ENCODE measurements around the gene KRT3.

The KRT3 gene

GRCh38 chr12:52813203-52813819 is 17.4 kb upstream of the KRT3 start:
- no peak for DNase-seq

GRCh38 chr12:52812749-52813148 is 16.8 kb upstream of the KRT3 start:
- no peak for DNase-seq

GRCh38 chr12:52812073-52812400 is 16.1 kb upstream of the KRT3 start:
- no peak for DNase-seq

- DNase-seq = no peak
These were observed 15.5 kb upstream of the KRT3 start for GRCh38 chr12:52811191-52812072.

- DNase-seq = no peak
These were observed 14.6 kb upstream of the KRT3 start for GRCh38 chr12:52810554-52810953.

- DNase-seq = no peak
These were observed 13.2 kb upstream of the KRT3 start for GRCh38 chr12:52809166-52809565.

GRCh38 chr12:52808573-52809160 is 12.8 kb upstream of the KRT3 start:
- DNase-seq = no peak

- no peak for DNase-seq
These were observed 11.9 kb upstream of the KRT3 start for GRCh38 chr12:52807544-52808470.

- no peak for DNase-seq
These were observed 11.1 kb upstream of the KRT3 start for GRCh38 chr12:52806821-52807543.

GRCh38 chr12:52806169-52806811 is 10.4 kb upstream of the KRT3 start:
- no peak for DNase-seq

GRCh38 chr12:52805739-52806138 is 9.8 kb upstream of the KRT3 start:
- no peak for DNase-seq

- DNase-seq = no peak
These were observed 9.1 kb upstream of the KRT3 start for GRCh38 chr12:52805000-52805399.

- DNase-seq = no peak
These were observed 6.5 kb upstream of the KRT3 start for GRCh38 chr12:52802442-52802841.

GRCh38 chr12:52801773-52802172 is 5.9 kb upstream of the KRT3 start:
- DNase-seq = no peak

GRCh38 chr12:52800259-52800917 is 4.5 kb upstream of the KRT3 start:
- DNase-seq = no peak

- DNase-seq = no peak
These were observed 3.7 kb upstream of the KRT3 start for GRCh38 chr12:52799505-52800211.

GRCh38 chr12:52798671-52799504 is 3.0 kb upstream of the KRT3 start:
- DNase-seq = no peak

- DNase-seq = no peak
These were observed 2.2 kb upstream of the KRT3 start for GRCh38 chr12:52798003-52798670.

GRCh38 chr12:52797529-52797894 is 1.6 kb upstream of the KRT3 start:
- DNase-seq = no peak
